Vagina (tissue), 2 donors: Measurements from ENCODE around the gene C12orf57. TPM values are rescaled to one million over a fixed set of nuclear protein-coding genes. Genes with fewer than 3 reads are reported as not detected.

ENCODE experiments used
- DNase-seq, 2 donors: peaks; one replicate each; pipeline ENCODE4 v3.0.0-alpha.2; 2017; ENCODE audit errors: extremely low spot score in 2 of 2
- H3K27ac ChIP-seq: fragments of 200-600 bp; sonication (generic); one replicate; pipeline ENCODE4 v1.5.1; 2019
- H3K27me3 ChIP-seq: fragments of 200-600 bp; sonication (generic); one replicate; pipeline ENCODE4 v1.5.1; 2019
- H3K36me3 ChIP-seq, 2 donors: fragments of 200-600 bp; sonication (generic); one replicate each; pipeline ENCODE4 v1.5.1; 2017 to 2019
- H3K4me1 ChIP-seq: fragments of 200-600 bp; sonication (generic); one replicate; pipeline ENCODE4 v1.5.1; 2019
- H3K4me3 ChIP-seq, 2 donors: fragments of 200-600 bp; sonication (generic); 1 replicate in 1 of 2; 2 replicates in 1 of 2; pipeline ENCODE4 v1.5.1; 2016 to 2019
- H3K9me3 ChIP-seq: fragments of 200-600 bp; sonication (generic); one replicate; pipeline ENCODE4 v1.5.1; 2019
- POLR2A ChIP-seq, 2 donors: fragments of 450-650 bp; IDR thresholded peaks; one replicate each; pipeline ENCODE4 v1.6.1; 2017; ENCODE audit warnings: antibody characterized with exemption in 2 of 2, mild to moderate bottlenecking in 2 of 2, moderate library complexity in 2 of 2
- POLR2AphosphoS5 ChIP-seq, 2 donors: sonication (generic); formaldehyde crosslinking; IDR thresholded peaks; one replicate each; pipeline ENCODE4 v1.9.0; 2017; ENCODE audit warnings: antibody characterized with exemption in 2 of 2, mild to moderate bottlenecking in 2 of 2, low read depth in 1 of 2; ENCODE audit not compliant: insufficient read depth in 1 of 2
- intact Hi-C: fragments of 100-400 bp; cut with DNase I; formaldehyde crosslinking; loops from one replicate; pipeline ENCODE4 v1.15.1; 2023
- total RNA-seq: library from RNA; depleted of rRNA; stranded (reverse); fragments of >200 nt; gene quantifications from one replicate; pipeline ENCODE4 v1.2.3, GENCODE V29; 2016
- TF ChIP-seq, protein P1 (sequence below), 3 experiments: fragments of 450-650 bp in 2 of 3; fragments of 200-600 bp in 1 of 3; sonication (generic) in 1 of 3; IDR thresholded peaks; one replicate each; pipeline ENCODE4 v1.5.1; 2017 to 2019; ENCODE audit warnings: antibody characterized with exemption in 3 of 3, mild to moderate bottlenecking in 2 of 3, moderate library complexity in 2 of 3

C12orf57 gene
- total RNA-seq, 1 donor from 2014 or later: 760 TPM

DNA sequence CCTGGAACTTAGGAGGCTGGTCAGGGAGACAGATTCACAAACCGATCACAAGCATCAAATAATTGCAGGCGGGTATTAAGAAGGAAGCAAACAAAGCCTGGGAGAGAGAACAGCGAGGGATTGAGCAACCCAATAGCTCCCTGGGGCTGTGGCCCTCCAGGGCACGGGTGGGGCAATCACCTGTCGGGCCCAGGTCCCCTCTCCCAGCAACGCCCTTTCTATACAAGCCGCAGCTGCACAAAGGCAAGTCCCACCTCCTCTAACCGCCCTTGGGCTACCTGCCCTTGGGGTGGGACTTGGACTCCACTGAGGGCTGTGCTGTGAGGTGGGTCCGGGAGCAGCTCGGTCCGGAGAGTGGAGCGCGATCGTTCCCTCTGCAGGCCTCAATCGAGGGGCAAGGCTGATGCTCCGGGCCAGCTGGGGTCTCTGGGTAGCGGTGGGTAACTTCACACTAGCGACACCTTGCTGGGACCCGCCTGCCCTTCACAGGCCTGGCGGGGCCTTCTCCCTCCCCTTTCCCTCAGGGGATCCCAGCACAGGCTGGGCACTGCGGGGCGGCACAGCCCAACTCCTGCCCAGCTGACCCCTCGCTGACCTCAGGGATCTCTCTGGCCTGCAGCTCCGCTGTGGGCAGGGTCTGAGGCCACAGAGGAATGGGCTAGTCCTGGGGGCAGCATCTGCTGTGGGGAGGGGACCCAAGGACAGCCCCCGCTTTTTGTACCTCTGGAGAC lies 18.6 kb downstream of the C12orf57 start:
- peak overlapping the region; percentile 35 to 52 for H3K4me3 ChIP-seq
- intact Hi-C loops: no loop called here
- no peaks in the 10 kb centered on the region for H3K27me3 ChIP-seq
- TF ChIP-seq, protein P1, sequence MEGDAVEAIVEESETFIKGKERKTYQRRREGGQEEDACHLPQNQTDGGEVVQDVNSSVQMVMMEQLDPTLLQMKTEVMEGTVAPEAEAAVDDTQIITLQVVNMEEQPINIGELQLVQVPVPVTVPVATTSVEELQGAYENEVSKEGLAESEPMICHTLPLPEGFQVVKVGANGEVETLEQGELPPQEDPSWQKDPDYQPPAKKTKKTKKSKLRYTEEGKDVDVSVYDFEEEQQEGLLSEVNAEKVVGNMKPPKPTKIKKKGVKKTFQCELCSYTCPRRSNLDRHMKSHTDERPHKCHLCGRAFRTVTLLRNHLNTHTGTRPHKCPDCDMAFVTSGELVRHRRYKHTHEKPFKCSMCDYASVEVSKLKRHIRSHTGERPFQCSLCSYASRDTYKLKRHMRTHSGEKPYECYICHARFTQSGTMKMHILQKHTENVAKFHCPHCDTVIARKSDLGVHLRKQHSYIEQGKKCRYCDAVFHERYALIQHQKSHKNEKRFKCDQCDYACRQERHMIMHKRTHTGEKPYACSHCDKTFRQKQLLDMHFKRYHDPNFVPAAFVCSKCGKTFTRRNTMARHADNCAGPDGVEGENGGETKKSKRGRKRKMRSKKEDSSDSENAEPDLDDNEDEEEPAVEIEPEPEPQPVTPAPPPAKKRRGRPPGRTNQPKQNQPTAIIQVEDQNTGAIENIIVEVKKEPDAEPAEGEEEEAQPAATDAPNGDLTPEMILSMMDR (IDR thresholded peaks at IDR 0.05): no peak
- TF ChIP-seq POLR2AphosphoS5 (IDR thresholded peaks at IDR 0.05; ENCODE audit: insufficient read depth in 1 of 2, low read depth in 1 of 2) (no peak), POLR2A (IDR thresholded peaks at IDR 0.05) (no peak)
- H3K27ac ChIP-seq: peak overlapping the region; percentile 87
- H3K9me3 ChIP-seq: no peaks in the 10 kb centered on the region
- peaks cover 29% of the 10 kb centered on the region for H3K4me1 ChIP-seq
- DNase-seq: no peak
- peaks cover 0 to 24% of the 10 kb centered on the region in 2 donors for H3K36me3 ChIP-seq

DNA sequence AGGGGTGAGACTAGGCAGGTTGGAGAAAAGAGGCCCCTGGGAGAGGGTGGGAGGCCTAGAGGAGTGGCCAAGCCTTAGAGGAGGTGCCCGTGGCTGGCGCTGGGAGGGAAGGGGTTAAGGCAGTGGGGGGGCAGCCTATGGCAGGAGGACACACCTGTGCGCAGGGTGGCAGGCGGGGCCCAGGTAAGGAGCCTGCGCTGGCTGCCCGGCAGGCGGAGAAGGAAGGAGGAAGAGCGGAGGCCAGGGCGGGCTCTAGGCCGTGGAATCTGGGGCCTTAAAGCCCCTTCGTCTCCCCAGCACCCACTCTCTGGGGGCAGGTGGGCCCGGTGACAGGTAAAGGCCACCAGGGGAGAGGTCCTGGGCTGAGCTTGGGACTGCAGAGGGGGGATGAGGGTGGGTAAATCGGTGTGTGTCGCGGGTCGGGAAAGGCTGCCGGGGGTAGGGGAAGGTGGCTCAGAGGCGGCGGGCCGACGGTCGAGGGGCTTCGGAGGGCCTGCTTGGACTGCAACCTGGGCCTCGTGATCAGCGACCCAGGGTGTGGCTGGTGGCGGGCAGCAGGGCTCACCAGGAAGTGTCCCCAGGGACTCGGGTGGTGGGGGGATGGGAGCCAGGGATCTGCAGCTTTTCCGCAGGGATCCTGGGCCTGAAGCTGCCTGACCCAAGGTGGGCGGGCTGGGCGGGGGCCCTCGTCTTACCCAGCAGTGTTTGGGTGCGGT lies 19.4 kb downstream of the C12orf57 start:
- intact Hi-C loops: no loop called here
- peak overlapping the region; percentile 87 for H3K27ac ChIP-seq

DNA sequence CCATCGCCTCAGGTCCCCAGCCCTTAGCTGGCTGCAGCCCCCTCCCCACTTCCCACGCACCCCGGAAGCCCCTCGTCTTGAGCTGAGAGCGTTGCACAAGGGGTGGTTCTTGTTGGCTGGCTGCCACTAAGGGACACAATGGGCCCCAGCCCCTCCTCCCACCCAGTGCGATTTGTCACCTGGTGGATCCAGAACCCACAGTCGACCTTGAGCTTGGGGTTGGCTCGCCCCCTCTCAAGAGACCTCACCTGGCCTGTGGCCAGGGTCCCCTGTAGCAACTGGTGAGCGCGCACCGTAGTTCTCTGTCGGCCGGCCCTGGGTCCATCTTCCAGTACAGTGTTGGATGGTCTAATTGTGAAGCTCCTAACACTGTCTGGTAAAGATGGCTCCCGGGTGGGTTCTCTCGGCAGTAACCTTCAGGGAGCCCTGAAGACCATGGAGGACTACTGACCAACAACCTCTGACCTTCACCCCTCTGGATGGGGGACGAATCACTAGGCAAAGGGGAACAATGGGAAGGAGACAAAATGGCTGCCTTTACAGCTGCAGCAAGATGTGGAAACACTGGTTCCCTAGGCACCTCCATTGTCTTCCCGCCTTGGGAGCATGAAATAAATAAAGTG lies 20.1 kb downstream of the C12orf57 start:
- H3K36me3 ChIP-seq: peaks cover 0 to 37% of the 10 kb centered on the region in 2 donors
- H3K27ac ChIP-seq: peak overlapping the region; percentile 87
- H3K27me3 ChIP-seq: no peaks in the 10 kb centered on the region
- DNase-seq: no peak
- TF ChIP-seq, protein P1 (IDR thresholded peaks at IDR 0.05): no peak
- no peak for TF ChIP-seq POLR2AphosphoS5 (IDR thresholded peaks at IDR 0.05; ENCODE audit: insufficient read depth in 1 of 2, low read depth in 1 of 2)
- no peak for TF ChIP-seq POLR2A (IDR thresholded peaks at IDR 0.05)
- no peaks in the 10 kb centered on the region for H3K9me3 ChIP-seq
- peak overlapping the region; percentile 22 to 52 for H3K4me3 ChIP-seq
- intact Hi-C loops: no loop called here
- peaks cover 36% of the 10 kb centered on the region for H3K4me1 ChIP-seq

More for the DNA sequence above, 19.4 kb downstream of the C12orf57 start:
- H3K4me1 ChIP-seq: peaks cover 29% of the 10 kb centered on the region
- DNase-seq: no peak
- H3K27me3 ChIP-seq: no peaks in the 10 kb centered on the region
- TF ChIP-seq, protein P1 (IDR thresholded peaks at IDR 0.05): no peak
- TF ChIP-seq POLR2A (IDR thresholded peaks at IDR 0.05) (peak in 1 of 2 donors; percentile 14), POLR2AphosphoS5 (IDR thresholded peaks at IDR 0.05; ENCODE audit: insufficient read depth in 1 of 2, low read depth in 1 of 2) (peak in 1 of 2 donors; percentile 59)
- peak overlapping the region; percentile 22 to 52 for H3K4me3 ChIP-seq
- H3K36me3 ChIP-seq: peaks cover 0 to 31% of the 10 kb centered on the region in 2 donors
- H3K9me3 ChIP-seq: no peaks in the 10 kb centered on the region

DNA sequence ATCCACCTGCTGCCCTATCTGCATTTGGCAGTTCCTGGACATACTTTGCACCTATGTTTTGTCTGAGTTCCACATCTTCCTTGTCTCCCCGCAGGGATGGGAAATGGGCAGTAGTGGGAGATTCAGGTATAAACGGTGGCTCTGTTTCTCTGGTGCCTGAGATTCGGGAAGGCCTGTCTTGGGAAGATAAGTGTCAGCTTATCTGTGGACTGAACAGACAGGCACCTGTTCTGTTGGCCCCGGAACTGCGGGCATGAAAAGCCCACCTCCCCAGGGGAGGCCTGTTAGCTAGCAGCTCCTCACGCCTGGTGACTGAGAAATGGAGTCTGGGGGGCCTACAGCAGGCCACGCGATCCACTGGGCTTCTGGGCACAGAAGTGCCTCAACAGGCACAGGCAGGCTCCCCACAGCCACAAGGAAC lies 20.8 kb downstream of the C12orf57 start:
- TF ChIP-seq, protein P1 (IDR thresholded peaks at IDR 0.05): no peak
- no peak for TF ChIP-seq POLR2AphosphoS5 (IDR thresholded peaks at IDR 0.05; ENCODE audit: insufficient read depth in 1 of 2, low read depth in 1 of 2)
- no peak for TF ChIP-seq POLR2A (IDR thresholded peaks at IDR 0.05)
- Histone ChIP-seq H3K27ac (peak overlapping the region; percentile 87), H3K4me1 (peaks cover 43% of the 10 kb centered on the region), H3K27me3 (no peaks in the 10 kb centered on the region), H3K9me3 (no peaks in the 10 kb centered on the region), H3K4me3 (peak overlapping the region in 1 of 2 donors; percentile 52), H3K36me3 (peaks cover 0 to 37% of the 10 kb centered on the region in 2 donors)
- no peak for DNase-seq
- intact Hi-C loops: no loop called here
